Astrocyte (in vitro differentiated cells and primary cell): ENCODE data around the gene PLOD1. TPM values are rescaled to one million over a fixed set of nuclear protein-coding genes. Genes with fewer than 3 reads are reported as not detected.
"Not testable (repeated sequence)": the region's sequence is repeated elsewhere in the genome, so short reads cannot be mapped to it uniquely, and the experiment has no call there.

Experiments used
- DNase-seq: peaks from one replicate; pipeline ENCODE4 v3.0.0-alpha.2; 2010; ENCODE audit warnings: low read depth
- FAIRE-seq: peaks from 2 replicates; lab custom pipeline; 2011; peaks lifted over from hg19 to GRCh38; lab: Jason Lieb, UNC
- H2AFZ ChIP-seq: 2 replicates; pipeline ENCODE4 v1.6.0; 2012; ENCODE audit warnings: low read depth, low read length, inconsistent platforms
- H3K27ac ChIP-seq: 2 replicates; pipeline ENCODE4 v1.5.1; 2011; ENCODE audit warnings: low read depth, low read length, inconsistent platforms
- H3K27me3 ChIP-seq: 2 replicates; pipeline ENCODE4 v1.6.0; 2011; ENCODE audit warnings: low read length, inconsistent platforms; ENCODE audit not compliant: insufficient read depth
- H3K36me3 ChIP-seq: 2 replicates; pipeline ENCODE4 v1.5.1; 2011; ENCODE audit warnings: low read length, inconsistent platforms; ENCODE audit not compliant: insufficient read depth
- H3K4me1 ChIP-seq: 2 replicates; pipeline ENCODE4 v1.5.1; 2011; ENCODE audit warnings: low read length, inconsistent platforms; ENCODE audit not compliant: insufficient read depth
- H3K4me2 ChIP-seq: 2 replicates; pipeline ENCODE4 v1.6.0; 2012; ENCODE audit warnings: low read length, inconsistent platforms
- H3K4me3 ChIP-seq: 2 replicates; pipeline ENCODE4 v1.5.1; 2011; ENCODE audit warnings: low read depth, mild to moderate bottlenecking, low read length, inconsistent platforms; ENCODE audit not compliant: insufficient read depth
- H3K79me2 ChIP-seq: 2 replicates; pipeline ENCODE4 v1.6.0; 2012; ENCODE audit warnings: mild to moderate bottlenecking, low read length, inconsistent platforms; ENCODE audit not compliant: insufficient read depth
- H3K9ac ChIP-seq: 2 replicates; pipeline ENCODE4 v1.6.0; 2012; ENCODE audit warnings: mild to moderate bottlenecking, low read length, inconsistent platforms
- H3K9me3 ChIP-seq: 2 replicates; pipeline ENCODE4 v1.5.1; 2012; ENCODE audit warnings: low read depth, mild to moderate bottlenecking, low read length, inconsistent platforms; ENCODE audit not compliant: insufficient read depth
- H4K20me1 ChIP-seq: 2 replicates; pipeline ENCODE4 v1.6.0; 2012; ENCODE audit warnings: low read length, inconsistent platforms; ENCODE audit not compliant: insufficient read depth
- H3K27ac Mint-ChIP-seq: one replicate; pipeline ENCODE4 v1.8.0; 2021; ENCODE audit warnings: mild to moderate bottlenecking, mixed read lengths; ENCODE audit not compliant: unreplicated experiment
- H3K27me3 Mint-ChIP-seq: one replicate; pipeline ENCODE4 v1.8.0; 2021; ENCODE audit warnings: low read depth, mixed read lengths; ENCODE audit not compliant: unreplicated experiment
- H3K36me3 Mint-ChIP-seq: one replicate; pipeline ENCODE4 v1.8.0; 2021; ENCODE audit warnings: low read depth, mixed read lengths; ENCODE audit not compliant: unreplicated experiment
- H3K4me1 Mint-ChIP-seq: one replicate; pipeline ENCODE4 v1.8.0; 2021; ENCODE audit warnings: low read depth, mixed read lengths; ENCODE audit not compliant: unreplicated experiment
- H3K4me3 Mint-ChIP-seq: one replicate; pipeline ENCODE4 v1.8.0; 2021; ENCODE audit warnings: mild to moderate bottlenecking, moderate library complexity, mixed read lengths; ENCODE audit not compliant: unreplicated experiment
- H3K9me3 Mint-ChIP-seq: one replicate; pipeline ENCODE4 v1.8.0; 2021; ENCODE audit warnings: mild to moderate bottlenecking, mixed read lengths; ENCODE audit not compliant: unreplicated experiment
- EZH2 ChIP-seq: IDR thresholded peaks from 2 replicates; pipeline ENCODE4 v1.6.1; 2012; ENCODE audit warnings: mild to moderate bottlenecking, low read length, inconsistent platforms; ENCODE audit not compliant: insufficient read depth
- total RNA-seq: library from RNA; stranded (reverse); gene quantifications from 2 replicates; pipeline ENCODE4 v1.2.1, GENCODE V29; 2021
- TF ChIP-seq, protein P1 (sequence below): IDR thresholded peaks from 2 replicates; pipeline ENCODE4 v1.5.1; 2011; ENCODE audit warnings: low read depth, mild to moderate bottlenecking, inconsistent platforms, low read length, moderate library complexity; ENCODE audit not compliant: insufficient read depth

PLOD1 gene
- total RNA-seq, 1 donor from 2014 or later, result 375 TPM

DNA sequence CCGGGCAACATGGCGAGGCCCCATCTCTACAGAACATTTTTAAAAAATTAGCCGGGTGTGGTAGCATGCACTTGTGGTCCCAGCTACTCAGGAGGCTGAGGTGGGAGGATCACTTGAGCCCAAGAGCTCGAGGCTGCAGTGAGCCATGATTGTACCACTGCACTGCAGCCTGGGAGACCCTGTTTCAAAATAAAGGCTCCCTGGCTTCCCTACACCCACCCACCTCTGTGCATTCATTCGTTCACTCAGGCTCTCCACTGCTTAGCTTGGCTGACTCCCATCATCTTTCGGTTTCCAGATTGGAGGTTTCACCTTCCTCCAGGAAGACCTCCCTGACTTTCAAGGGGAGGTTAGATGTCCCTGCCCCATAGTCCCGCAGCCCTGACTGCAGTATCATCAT, 22.5 kb upstream of the PLOD1 start:
- Histone ChIP-seq H3K4me1 (peaks cover 4% of the 10 kb centered on the region), H2AFZ (no peak overlapping the region), H3K36me3 (no peaks in the 10 kb centered on the region), H3K9me3 (no peaks in the 10 kb centered on the region), H3K79me2 (no peaks in the 10 kb centered on the region), H3K9ac (no peak overlapping the region), H3K27me3 (no peaks in the 10 kb centered on the region), H3K4me2 (no peak overlapping the region), H3K4me3 (no peak overlapping the region), H3K27ac (no peak overlapping the region), H4K20me1 (no peaks in the 10 kb centered on the region)
- Mint-ChIP-seq H3K27ac (peak overlapping the region; percentile 47), H3K4me3 (no peak overlapping the region), H3K9me3 (no peaks in the 10 kb centered on the region), H3K27me3 (no peaks in the 10 kb centered on the region), H3K36me3 (peaks cover 4% of the 10 kb centered on the region), H3K4me1 (peaks cover 2% of the 10 kb centered on the region)
- TF ChIP-seq, protein P1, sequence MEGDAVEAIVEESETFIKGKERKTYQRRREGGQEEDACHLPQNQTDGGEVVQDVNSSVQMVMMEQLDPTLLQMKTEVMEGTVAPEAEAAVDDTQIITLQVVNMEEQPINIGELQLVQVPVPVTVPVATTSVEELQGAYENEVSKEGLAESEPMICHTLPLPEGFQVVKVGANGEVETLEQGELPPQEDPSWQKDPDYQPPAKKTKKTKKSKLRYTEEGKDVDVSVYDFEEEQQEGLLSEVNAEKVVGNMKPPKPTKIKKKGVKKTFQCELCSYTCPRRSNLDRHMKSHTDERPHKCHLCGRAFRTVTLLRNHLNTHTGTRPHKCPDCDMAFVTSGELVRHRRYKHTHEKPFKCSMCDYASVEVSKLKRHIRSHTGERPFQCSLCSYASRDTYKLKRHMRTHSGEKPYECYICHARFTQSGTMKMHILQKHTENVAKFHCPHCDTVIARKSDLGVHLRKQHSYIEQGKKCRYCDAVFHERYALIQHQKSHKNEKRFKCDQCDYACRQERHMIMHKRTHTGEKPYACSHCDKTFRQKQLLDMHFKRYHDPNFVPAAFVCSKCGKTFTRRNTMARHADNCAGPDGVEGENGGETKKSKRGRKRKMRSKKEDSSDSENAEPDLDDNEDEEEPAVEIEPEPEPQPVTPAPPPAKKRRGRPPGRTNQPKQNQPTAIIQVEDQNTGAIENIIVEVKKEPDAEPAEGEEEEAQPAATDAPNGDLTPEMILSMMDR, result no peak
- TF ChIP-seq EZH2, result no peak
- FAIRE-seq, result no peak
- no peak for DNase-seq

DNA sequence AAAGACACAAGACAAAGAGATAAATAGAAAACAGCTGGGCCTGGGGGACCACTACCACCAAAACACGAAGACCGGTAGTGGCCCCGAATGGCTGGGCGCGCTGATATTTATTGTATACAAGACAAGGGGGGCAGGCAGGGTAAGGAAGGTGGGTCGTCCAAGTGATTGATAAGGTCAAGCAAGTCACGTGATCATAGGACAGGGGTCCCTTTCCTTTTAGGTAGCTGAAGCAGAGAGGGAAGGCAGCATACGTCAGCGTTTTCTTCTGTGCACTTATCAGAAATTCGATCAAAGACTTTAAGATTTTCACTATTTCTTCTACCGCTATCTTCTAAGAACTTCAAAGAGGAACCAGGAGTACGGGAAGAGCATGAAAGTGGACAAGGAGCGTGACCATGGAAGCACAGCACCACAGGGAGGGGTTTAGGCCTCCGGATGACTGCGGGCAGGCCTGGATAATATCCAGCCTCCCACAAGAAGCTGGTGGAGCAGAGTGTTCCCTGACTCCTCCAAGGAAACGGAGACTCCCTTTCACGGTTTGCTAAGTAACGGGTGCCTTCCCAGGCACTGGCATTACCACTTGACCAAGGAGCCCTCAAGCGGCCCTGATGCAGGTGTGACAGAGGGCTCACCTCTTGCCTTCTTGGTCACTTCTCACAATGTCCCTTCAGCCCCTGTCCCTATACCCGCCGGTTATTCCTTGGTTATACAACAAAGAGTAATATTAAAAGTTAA, 21.9 kb upstream of the PLOD1 start:
- not testable (repeated sequence) for H3K36me3 ChIP-seq, H2AFZ ChIP-seq, H3K9me3 ChIP-seq, H3K9ac ChIP-seq, H3K27me3 ChIP-seq, H3K4me1 ChIP-seq, H3K4me2 ChIP-seq, H4K20me1 ChIP-seq, H3K4me3 ChIP-seq, H3K79me2 ChIP-seq, H3K9me3 Mint-ChIP-seq, H3K36me3 Mint-ChIP-seq, H3K4me3 Mint-ChIP-seq, H3K4me1 Mint-ChIP-seq, DNase-seq, H3K27me3 Mint-ChIP-seq, FAIRE-seq, H3K27ac ChIP-seq
- peak overlapping the region; percentile 47 for H3K27ac Mint-ChIP-seq

DNA sequence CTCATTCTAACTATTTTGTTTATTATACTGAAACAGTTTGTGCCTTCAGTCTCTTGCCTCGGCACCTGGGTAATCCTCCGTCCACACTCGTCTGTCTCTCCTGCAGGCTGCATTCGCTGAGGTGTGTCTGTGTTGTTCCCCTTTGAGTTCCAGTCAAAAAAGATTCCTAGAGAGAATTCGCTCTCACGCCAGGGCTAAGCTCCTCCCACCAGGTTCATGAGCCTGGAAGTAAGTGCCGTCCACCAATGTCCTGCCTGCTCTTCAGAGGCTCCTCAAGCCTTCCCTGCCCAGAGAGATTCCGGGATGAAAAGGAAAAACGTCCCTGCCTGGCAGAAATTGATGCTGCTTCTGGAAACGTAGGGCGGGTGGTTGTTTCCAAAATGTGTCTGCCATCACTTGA, 21.2 kb upstream of the PLOD1 start:
- H3K4me3 Mint-ChIP-seq, result no peak overlapping the region
- no peak overlapping the region for H3K27ac Mint-ChIP-seq
- peaks cover 4% of the 10 kb centered on the region for H4K20me1 ChIP-seq
- no peak for FAIRE-seq
- H3K36me3 ChIP-seq, result no peaks in the 10 kb centered on the region
- peaks cover 4% of the 10 kb centered on the region for H3K36me3 Mint-ChIP-seq
- H3K27ac ChIP-seq, result no peak overlapping the region
- H3K4me1 ChIP-seq, result peaks cover 4% of the 10 kb centered on the region
- no peak overlapping the region for H3K4me3 ChIP-seq
- H3K79me2 ChIP-seq, result peaks cover 4% of the 10 kb centered on the region
- DNase-seq, result no peak
- no peaks in the 10 kb centered on the region for H3K27me3 ChIP-seq
- H3K4me1 Mint-ChIP-seq, result peaks cover 4% of the 10 kb centered on the region
- no peak for TF ChIP-seq EZH2
- TF ChIP-seq, protein P1, result no peak
- H3K27me3 Mint-ChIP-seq, result no peaks in the 10 kb centered on the region
- H3K9me3 ChIP-seq, result no peaks in the 10 kb centered on the region
- H3K9ac ChIP-seq, result no peak overlapping the region
- no peak overlapping the region for H2AFZ ChIP-seq
- H3K9me3 Mint-ChIP-seq, result no peaks in the 10 kb centered on the region
- no peak overlapping the region for H3K4me2 ChIP-seq
